H1 (cell line): Measurements from ENCODE around the gene DBP. TPM values are rescaled to one million over a fixed set of nuclear protein-coding genes. Genes with fewer than 3 reads are reported as not detected.

Source experiments
- CTCF ChIA-PET: fragments of 300-600 bp; sonication (Branson Sonifier 250); formaldehyde crosslinking; loops from one replicate; lab custom pipeline; 2021; ENCODE audit not compliant: partially characterized antibody; lab: Charles Lee
- POLR2A ChIA-PET: fragments of 300-600 bp; sonication (Branson Sonifier 250); formaldehyde crosslinking; loops from one replicate; lab custom pipeline; 2021; ENCODE audit warnings: inconsistent platforms; ENCODE audit not compliant: partially characterized antibody; lab: Charles Lee
- DNase-seq, 2 experiments: peaks; one replicate each; pipeline versions ENCODE4 v3.0.0 to v3.0.0-alpha.2; 2010 to 2022; ENCODE audit warnings: low spot score in 2 of 2, low read depth in 1 of 2, mixed read lengths in 1 of 2
- FAIRE-seq: peaks from 2 replicates; lab custom pipeline; 2011; peaks lifted over from hg19 to GRCh38; lab: Jason Lieb, UNC
- H2AFZ ChIP-seq: 2 replicates; pipeline ENCODE4 v1.8.1; 2012; ENCODE audit warnings: low read length, inconsistent platforms
- H2AK5ac ChIP-seq: 2 replicates; pipeline ENCODE4 v1.6.1; 2013; ENCODE audit warnings: low read depth, low read length
- H2BK120ac ChIP-seq: replicated peaks from 2 replicates; pipeline ENCODE3; 2013; ENCODE audit warnings: low read depth, low read length, inconsistent platforms
- H2BK12ac ChIP-seq: 2 replicates; pipeline ENCODE4 v1.6.1; 2013; ENCODE audit warnings: low read depth, low read length
- H2BK15ac ChIP-seq: 2 replicates; pipeline ENCODE4 v1.6.1; 2013; ENCODE audit warnings: low read length
- H2BK20ac ChIP-seq: 2 replicates; pipeline ENCODE4 v1.6.1; 2013; ENCODE audit warnings: low read length
- H2BK5ac ChIP-seq: 2 replicates; pipeline ENCODE4 v1.6.1; 2013; ENCODE audit warnings: low read depth, low read length
- H3K14ac ChIP-seq: 2 replicates; pipeline ENCODE4 v1.6.1; 2013; ENCODE audit warnings: inconsistent platforms; ENCODE audit not compliant: insufficient read length
- H3K18ac ChIP-seq: 2 replicates; pipeline ENCODE4 v1.6.1; 2013; ENCODE audit warnings: low read length; ENCODE audit errors: extremely low read depth
- H3K23ac ChIP-seq: 2 replicates; pipeline ENCODE4 v1.6.1; 2013; ENCODE audit warnings: inconsistent platforms; ENCODE audit not compliant: insufficient read length
- H3K23me2 ChIP-seq: 2 replicates; pipeline ENCODE4 v1.6.1; 2013; ENCODE audit warnings: low read depth, low read length
- H3K27ac ChIP-seq: 2 replicates; pipeline ENCODE4 v1.6.1; 2011; ENCODE audit warnings: low read depth, low read length, inconsistent platforms
- H3K27me3 ChIP-seq, 4 experiments: replicated peaks in 1 of 4; 1 replicate in 1 of 4; 2 replicates in 3 of 4; pipeline versions ENCODE4 v1.6.1 to v1.8.1; 2011 to 2013; ENCODE audit warnings: low read length in 3 of 4, mild to moderate bottlenecking in 3 of 4, inconsistent platforms in 2 of 4, mixed read lengths in 2 of 4, moderate library complexity in 1 of 4; ENCODE audit not compliant: control insufficient read depth in 3 of 4, insufficient read depth in 3 of 4; ENCODE audit errors: extremely low read depth in 1 of 4
- H3K36me3 ChIP-seq, 4 experiments: 2 replicates each; pipeline versions ENCODE4 v1.6.1 to v1.8.1; 2011 to 2013; ENCODE audit warnings: mild to moderate bottlenecking in 4 of 4, low read length in 3 of 4, moderate library complexity in 2 of 4, control low read depth in 1 of 4, inconsistent platforms in 1 of 4; ENCODE audit not compliant: insufficient read depth in 4 of 4, control insufficient read depth in 2 of 4
- H3K4ac ChIP-seq: replicated peaks from 2 replicates; pipeline ENCODE3; 2013; ENCODE audit warnings: low read length, low read depth, mixed read lengths, inconsistent platforms; ENCODE audit not compliant: insufficient read length
- H3K4me1 ChIP-seq, 4 experiments: replicated peaks in 1 of 4; 1 replicate in 1 of 4; 2 replicates in 3 of 4; pipeline versions ENCODE4 v1.6.1 to v1.8.1; 2011 to 2013; ENCODE audit warnings: low read length in 3 of 4, inconsistent platforms in 2 of 4, mixed read lengths in 1 of 4; ENCODE audit not compliant: insufficient read depth in 4 of 4, control insufficient read depth in 3 of 4
- H3K4me2 ChIP-seq, 2 experiments: 2 replicates each; pipeline versions ENCODE4 v1.6.1 to v1.8.1; 2011 to 2013; ENCODE audit warnings: low read depth in 2 of 2, low read length in 2 of 2, control low read depth in 1 of 2, inconsistent platforms in 1 of 2, mild to moderate bottlenecking in 1 of 2; ENCODE audit not compliant: insufficient read depth in 1 of 2
- H3K4me3 ChIP-seq, 4 experiments: fragments of 200-600, 300-600 bp in 1 of 4; sonication (generic), shearing (Covaris generic), sonication (Bioruptor Twin) in 1 of 4; 2 replicates each; pipeline versions ENCODE4 v1.5.1 to v1.8.1; 2011 to 2016; ENCODE audit warnings: low read length in 4 of 4, low read depth in 3 of 4, control low read depth in 2 of 4, inconsistent platforms in 2 of 4, mild to moderate bottlenecking in 2 of 4, mixed read lengths in 1 of 4, moderate library complexity in 1 of 4; ENCODE audit not compliant: insufficient read depth in 2 of 4; ENCODE audit errors: extremely low read depth in 1 of 4
- H3K56ac ChIP-seq: replicated peaks from 2 replicates; pipeline ENCODE3; 2013; ENCODE audit warnings: low read depth, mild to moderate bottlenecking, mixed read lengths, low read length, inconsistent platforms; ENCODE audit not compliant: insufficient read length
- H3K79me1 ChIP-seq: 2 replicates; pipeline ENCODE4 v1.6.1; 2013; ENCODE audit warnings: low read depth, low read length, control low read depth
- H3K79me2 ChIP-seq, 2 experiments: 2 replicates each; pipeline versions ENCODE4 v1.6.1 to v1.8.1; 2012 to 2013; ENCODE audit warnings: low read length in 2 of 2, mild to moderate bottlenecking in 2 of 2, inconsistent platforms in 1 of 2; ENCODE audit not compliant: insufficient read depth in 2 of 2, control insufficient read depth in 1 of 2
- H3K9ac ChIP-seq, 4 experiments: replicated peaks in 1 of 4; 1 replicate in 1 of 4; 2 replicates in 3 of 4; pipeline versions ENCODE4 v1.6.1 to v1.8.1; 2011 to 2013; ENCODE audit warnings: low read depth in 3 of 4, low read length in 3 of 4, control low read depth in 2 of 4, mild to moderate bottlenecking in 2 of 4, moderate library complexity in 2 of 4, inconsistent platforms in 1 of 4; ENCODE audit errors: extremely low read depth in 1 of 4
- H3K9me3 ChIP-seq, 2 experiments: 2 replicates each; pipeline versions ENCODE4 v1.6.1 to v1.8.1; 2012 to 2013; ENCODE audit warnings: mild to moderate bottlenecking in 2 of 2, moderate library complexity in 2 of 2, control low read depth in 1 of 2, inconsistent platforms in 1 of 2, low read depth in 1 of 2, low read length in 1 of 2, mixed read lengths in 1 of 2; ENCODE audit not compliant: insufficient read depth in 2 of 2
- H4K20me1 ChIP-seq, 2 experiments: replicated peaks in 1 of 2; 2 replicates each; pipeline versions ENCODE3 to v1.8.1; 2011 to 2013; ENCODE audit warnings: inconsistent platforms in 2 of 2, low read length in 2 of 2, mild to moderate bottlenecking in 1 of 2; ENCODE audit not compliant: insufficient read depth in 2 of 2, control insufficient read depth in 1 of 2
- H4K5ac ChIP-seq: 2 replicates; pipeline ENCODE4 v1.6.1; 2013; ENCODE audit warnings: low read length, low read depth, mixed read lengths, inconsistent platforms; ENCODE audit not compliant: insufficient read length
- H4K8ac ChIP-seq: 2 replicates; pipeline ENCODE4 v1.8.0; 2013; ENCODE audit warnings: mild to moderate bottlenecking, moderate library complexity, low read length, inconsistent platforms; ENCODE audit not compliant: insufficient read depth; ENCODE audit errors: extremely low read depth
- H4K91ac ChIP-seq: replicated peaks from 2 replicates; pipeline ENCODE3; 2013; ENCODE audit warnings: low read length, mixed read lengths, inconsistent platforms; ENCODE audit not compliant: insufficient read length
- BACH1 ChIP-seq: IDR thresholded peaks from 2 replicates; pipeline ENCODE4 v1.6.1; 2012; ENCODE audit warnings: low read length, improper control_type of control experiment
- CTBP2 ChIP-seq: IDR thresholded peaks from 2 replicates; pipeline ENCODE4 v1.7.0; 2011; ENCODE audit warnings: borderline replicate concordance, mild to moderate bottlenecking, moderate library complexity, mixed read lengths, low read length; ENCODE audit not compliant: insufficient read depth, insufficient read length
- POLR2A ChIP-seq, 2 experiments: IDR thresholded peaks; 1 replicate in 1 of 2; 2 replicates in 1 of 2; pipeline ENCODE4 v1.6.1; 2011; ENCODE audit warnings: low read depth in 2 of 2, low read length in 2 of 2, mild to moderate bottlenecking in 2 of 2; ENCODE audit errors: control extremely low read depth in 1 of 2
- POLR2AphosphoS5 ChIP-seq: IDR thresholded peaks from 2 replicates; pipeline ENCODE4 v1.6.1; 2011; ENCODE audit warnings: low read depth, low read length
- RAD21 ChIP-seq, 2 experiments: IDR thresholded peaks in 1 of 2; conservative IDR thresholded peaks in 1 of 2; 2 replicates each; pipeline ENCODE4 v1.6.1; 2011; ENCODE audit warnings: low read depth in 2 of 2, low read length in 2 of 2, improper control_type of control experiment in 1 of 2, inconsistent platforms in 1 of 2, mild to moderate bottlenecking in 1 of 2, moderate library complexity in 1 of 2
- SUZ12 ChIP-seq: fragments of 200-600 bp; sonication (generic); IDR thresholded peaks from 2 replicates; pipeline ENCODE4 v1.6.1; 2012; ENCODE audit warnings: mild to moderate bottlenecking, inconsistent platforms, low read length, moderate library complexity, mixed read lengths
- whole genome bisulfite sequencing, 2 experiments: shearing (Covaris generic) in 1 of 2; methylation state at CpG; one replicate each; pipeline versions ENCODE4 v1.1.6 to v1.1.7; 2013 to 2015; ENCODE audit warnings: low lambda C conversion rate in 2 of 2, mixed read lengths in 2 of 2, inconsistent platforms in 1 of 2, low coverage in 1 of 2, missing lambda C conversion rate in 1 of 2; ENCODE audit not compliant: insufficient replicate concordance in 2 of 2, insufficient coverage in 1 of 2, insufficient read length in 1 of 2; ENCODE audit errors: extremely low coverage in 1 of 2, missing lambda C conversion rate in 1 of 2; 5-methylcytosine and 5-hydroxymethylcytosine counted together
- polyA plus RNA-seq, 7 experiments: library from polyadenylated mRNA; depleted of rRNA in 3 of 7; stranded (reverse) in 5 of 7; unstranded in 2 of 7; fragments of >200 nt in 5 of 7; fragments of 200-250 nt in 2 of 7; gene quantifications; 1 replicate in 5 of 7; 2 replicates in 1 of 7; 4 replicates in 1 of 7; pipeline versions ENCODE4 v1.2.1 to v1.2.3, GENCODE V29; 2011 to 2013; ENCODE audit warnings: missing spikeins in 2 of 7, mixed read lengths in 2 of 7
- total RNA-seq: library from RNA; stranded (reverse); fragmentation: NEBNext Ultra II Directional; extraction: Animal tissue kit (Norgen Biotek cat#: 25700); gene quantifications from 2 replicates; pipeline ENCODE4 v1.2.1, GENCODE V29; 2021

Gene DBP
- total and polyA plus RNA-seq, 2 of the 8 experiments (the other 6 are each of a cell fraction or from before 2014, with no cell fraction given) = 7.5 to 8.3 TPM

GRCh38 chr19:48616041-48616436 is 21.1 kb downstream of the DBP start:
- TF ChIP-seq POLR2AphosphoS5 (peak; percentile 94), POLR2A (IDR thresholded peaks at IDR 0.05; ENCODE audit: control extremely low read depth in 1 of 2, low read depth in 2 of 2, low read length in 2 of 2) (peak in 1 of 2 experiments; percentile 85; a peak in 2 of 3 replicates), SUZ12 (no peak), CTBP2 (no peak), RAD21 (IDR thresholded peaks at IDR 0.05 in 1 of 2, conservative IDR thresholded peaks at IDR 0.05 in 1 of 2; ENCODE audit: low read depth in 2 of 2, low read length in 2 of 2) (no peak), BACH1 (no peak)
- Histone ChIP-seq H3K79me1 (peaks cover 4% of the 10 kb centered on the region; the same call in 1 of the 2 replicates), H4K20me1 (peaks cover 25 to 39% of the 10 kb centered on the region in 2 experiments), H2BK120ac (no peak overlapping the region), H3K9me3 (no peaks in the 10 kb centered on the region), H3K4ac (no peak overlapping the region), H2AFZ (no peak overlapping the region), H3K4me3 (no peak overlapping the region), H3K4me2 (peak overlapping the region; percentile 64 to 66; a peak in 2 of 4 replicates), H3K4me1 (peaks cover 3 to 45% (median 36%) of the 10 kb centered on the region in 4 experiments), H3K79me2 (peaks cover 20 to 31% of the 10 kb centered on the region in 2 experiments), H2BK15ac (no peak overlapping the region), H4K8ac (no peak overlapping the region), H2BK20ac (no peak overlapping the region), H3K36me3 (peaks cover 17 to 32% (median 21%) of the 10 kb centered on the region in 4 experiments), H4K91ac (no peak overlapping the region), H3K27me3 (no peaks in the 10 kb centered on the region), H2BK12ac (no peak overlapping the region; the same call in 1 of the 2 replicates), H3K9ac (peak overlapping the region in 3 of 4 experiments; percentile 13 to 26 (median 24); a peak in 3 of 7 replicates), H2AK5ac (no peak overlapping the region), H3K14ac (no peak overlapping the region), H4K5ac (no peak overlapping the region), H3K23ac (no peak overlapping the region), H2BK5ac (peak overlapping the region; percentile 88), H3K56ac (no peak overlapping the region), H3K27ac (peak overlapping the region; percentile 80), H3K18ac (no peak overlapping the region), H3K23me2 (peaks cover 4% of the 10 kb centered on the region; the same call in 1 of the 2 replicates)
- ChIA-PET POLR2A (interaction anchor here (0.9 to 30.9 kb wide), 25 partner anchors 3 to 258 kb away, joined by 3 to 788 read pairs (median 4); partner anchors contain the start of genes CA11, DBP, FAM83E and RPL18), CTCF (interaction anchor here (0.8 to 7.2 kb wide), 6 partner anchors 7 to 253 kb away, joined by 3 to 37 read pairs (median 6); partner anchors contain the start of gene SPACA4)
- no peak for FAIRE-seq
- 94% methylated on average over 16 of the region's 16 CpGs; no CpG with 5 or more reads in 1 of the 2 experiments for WGBS, 2 experiments
- DNase-seq = no peak
